HepG2 (cell line): ENCODE data around the gene MFGE8. TPM values are rescaled to one million over a fixed set of nuclear protein-coding genes. Genes with fewer than 3 reads are reported as not detected.

Source experiments
- ATAC-seq: fragments of 200-7000 bp; cut with Tn5 transposase; 3 replicates; pipeline ENCODE4 v1.9.1; 2020; ENCODE audit warnings: mild to moderate bottlenecking, moderate library complexity
- BruUV-seq: library from RNA; stranded (reverse); fragments of 400-500 nt; replicated peaks from 2 replicates; lab custom pipeline; 2021; lab: Mats Ljungman, UMichigan
- CTCF ChIA-PET: fragments of 300-600 bp; formaldehyde crosslinking; extraction: SDS; loops from one replicate; lab custom pipeline; 2021; ENCODE audit warnings: low total read pairs, inconsistent platforms, low intra/inter-chr PET ratio; lab: Yijun Ruan, JAX
- POLR2A ChIA-PET: fragments of 350-600 bp; sonication (Branson Sonifier 250); formaldehyde crosslinking; loops from one replicate; lab custom pipeline; 2020; ENCODE audit warnings: antibody characterized with exemption, inconsistent platforms; lab: Yijun Ruan, JAX
- DNase-seq: peaks from one replicate; pipeline ENCODE4 v3.0.0-alpha.2; 2015; ENCODE audit warnings: low spot score
- FAIRE-seq: peaks from 3 replicates; lab custom pipeline; 2011; peaks lifted over from hg19 to GRCh38; lab: Jason Lieb, UNC
- H2AFZ ChIP-seq: one replicate; pipeline ENCODE4 v1.6.1; 2011; ENCODE audit warnings: low read length, inconsistent platforms
- H3K27ac ChIP-seq: fragments of 300-600 bp; 3 replicates; pipeline ENCODE4 v1.8.0; 2011; ENCODE audit warnings: mixed run types, mild to moderate bottlenecking, mixed read lengths, low read length, inconsistent platforms; ENCODE audit not compliant: insufficient read depth; ENCODE audit errors: extremely low read length
- H3K27me3 ChIP-seq, 2 experiments: fragments of 200-600 bp in 1 of 2; 2 replicates in 1 of 2; 3 replicates in 1 of 2; pipeline versions ENCODE4 v1.6.0 to v1.8.0; 2011; ENCODE audit warnings: low read length in 2 of 2, mild to moderate bottlenecking in 2 of 2, moderate library complexity in 2 of 2, inconsistent platforms in 1 of 2; ENCODE audit not compliant: insufficient read depth in 2 of 2, control insufficient read depth in 1 of 2
- H3K36me3 ChIP-seq, 2 experiments: fragments of 200-600 bp in 1 of 2; replicated peaks in 1 of 2; 2 replicates in 1 of 2; 3 replicates in 1 of 2; pipeline versions ENCODE4 v1.5.1 to v1.8.0; 2011; ENCODE audit warnings: low read length in 2 of 2, inconsistent platforms in 1 of 2; ENCODE audit not compliant: insufficient read depth in 2 of 2, control insufficient read depth in 1 of 2
- H3K4me1 ChIP-seq: 2 replicates; pipeline ENCODE4 v1.5.1; 2012; ENCODE audit warnings: low read length, inconsistent platforms; ENCODE audit not compliant: insufficient read depth
- H3K4me2 ChIP-seq: 2 replicates; pipeline ENCODE4 v1.6.0; 2011; ENCODE audit warnings: low read depth, low read length, inconsistent platforms
- H3K4me3 ChIP-seq, 3 experiments: fragments of 200-600 bp in 1 of 3; sonication (generic), shearing (Covaris generic) in 1 of 3; replicated peaks in 1 of 3; 2 replicates each; pipeline ENCODE4 v1.5.1; 2011 to 2016; ENCODE audit warnings: low read length in 3 of 3, inconsistent platforms in 2 of 3, low read depth in 2 of 3, mild to moderate bottlenecking in 2 of 3, control low read depth in 1 of 3, mixed read lengths in 1 of 3; ENCODE audit not compliant: insufficient read depth in 1 of 3
- H3K79me2 ChIP-seq: one replicate; pipeline ENCODE4 v1.6.1; 2011; ENCODE audit warnings: low read length, inconsistent platforms; ENCODE audit not compliant: insufficient read depth
- H3K9ac ChIP-seq: 2 replicates; pipeline ENCODE4 v1.6.0; 2011; ENCODE audit warnings: mild to moderate bottlenecking, low read depth, low read length, inconsistent platforms; ENCODE audit not compliant: insufficient read depth
- H3K9me3 ChIP-seq: 2 replicates; pipeline ENCODE4 v1.5.1; 2012; ENCODE audit warnings: mild to moderate bottlenecking, low read length
- H4K20me1 ChIP-seq: 2 replicates; pipeline ENCODE4 v1.6.0; 2011; ENCODE audit warnings: inconsistent platforms, mild to moderate bottlenecking, low read length, moderate library complexity; ENCODE audit not compliant: insufficient read depth
- CBX2 ChIP-seq, 2 experiments: fragments of 200-600 bp in 1 of 2; sonication (generic); formaldehyde crosslinking in 1 of 2; IDR thresholded peaks; 2 replicates each; pipeline versions ENCODE4 v1.7.0 to v1.8.1; 2018 to 2022; ENCODE audit warnings: low read depth in 2 of 2, low read length in 1 of 2, mild to moderate bottlenecking in 1 of 2, missing genetic modification reagents in 1 of 2
- ELF3 ChIP-seq: IDR thresholded peaks from 2 replicates; pipeline ENCODE4 v1.6.1; 2016; ENCODE audit warnings: missing genetic modification reagents, missing compliant biosample characterization
- FOXA3 ChIP-seq: IDR thresholded peaks from 2 replicates; pipeline ENCODE4 v1.6.1; 2016; ENCODE audit warnings: missing genetic modification reagents, missing compliant biosample characterization
- FOXO1 ChIP-seq: sonication (generic); formaldehyde crosslinking; IDR thresholded peaks from 2 replicates; pipeline ENCODE4 v1.4.0; 2020; ENCODE audit warnings: missing genetic modification reagents
- NFE2L2 ChIP-seq: fragments of 150-350 bp; IDR thresholded peaks from 2 replicates; pipeline ENCODE4 v1.6.1; 2014; ENCODE audit warnings: low read length
- PHF5A ChIP-seq: IDR thresholded peaks from one replicate; pipeline ENCODE4 v1.6.1; 2018; ENCODE audit warnings: low read depth, missing genetic modification reagents; ENCODE audit not compliant: unreplicated experiment
- REL ChIP-seq: sonication (generic); formaldehyde crosslinking; conservative IDR thresholded peaks from 2 replicates; pipeline ENCODE4 v1.8.0; 2022; ENCODE audit warnings: mild to moderate bottlenecking, missing genetic modification reagents, moderate library complexity
- SIX4 ChIP-seq: sonication (generic); formaldehyde crosslinking; IDR thresholded peaks from 2 replicates; pipeline ENCODE4 v1.4.0; 2020; ENCODE audit warnings: missing genetic modification reagents
- ZFX ChIP-seq: sonication (generic); formaldehyde crosslinking; IDR thresholded peaks from 2 replicates; pipeline ENCODE4 v1.4.0; 2020; ENCODE audit warnings: mild to moderate bottlenecking, low read depth, missing genetic modification reagents, moderate library complexity
- ZNF234 ChIP-seq: sonication (generic); formaldehyde crosslinking; conservative IDR thresholded peaks from 2 replicates; pipeline ENCODE4 v1.5.1; 2020; ENCODE audit warnings: mild to moderate bottlenecking, missing genetic modification reagents
- ZNF329 ChIP-seq: sonication (generic); formaldehyde crosslinking; IDR thresholded peaks from 2 replicates; pipeline ENCODE4 v1.9.0; 2021; ENCODE audit warnings: low read depth, mild to moderate bottlenecking, missing genetic modification reagents
- ZNF510 ChIP-seq: sonication (generic); formaldehyde crosslinking; IDR thresholded peaks from 2 replicates; pipeline ENCODE4 v1.4.0; 2020; ENCODE audit warnings: low read depth, mild to moderate bottlenecking, missing genetic modification reagents
- WGBS: methylation state at CpG from one replicate; pipeline ENCODE4 v1.1.6; 2017; ENCODE audit warnings: low lambda C conversion rate; 5-methylcytosine and 5-hydroxymethylcytosine counted together
- in situ Hi-C: cut with HindIII; loops from 2 replicates; pipeline ENCODE4 v1.10.0; 2017; ENCODE audit warnings: low pct_unique_long_range_greater_than_20kb; ENCODE audit not compliant: extremely low pct_ligation_motif_present
- intact Hi-C: fragments of 100-400 bp; cut with micrococcal nuclease; formaldehyde crosslinking; loops from one replicate; pipeline ENCODE4 v1.10.0; 2022; ENCODE audit not compliant: unreplicated experiment
- polyA plus RNA-seq, 8 experiments: library from polyadenylated mRNA; depleted of rRNA in 3 of 8; stranded (reverse) in 7 of 8; unstranded in 1 of 8; fragments of >200 nt; fragmentation: Illumina TruSeq in 4 of 8; extraction: Trizol in 4 of 8; gene quantifications; 2 replicates each; pipeline versions ENCODE4 v1.2.1 to v1.2.3, GENCODE V29; 2011 to 2016; ENCODE audit warnings: low read depth in 4 of 8, missing spikeins in 1 of 8, mixed read lengths in 1 of 8; ENCODE audit not compliant: insufficient read depth in 1 of 8
- total RNA-seq, 5 experiments: library from RNA; depleted of rRNA; stranded (reverse); fragments of >200 nt; fragmentation: Illumina TruSeq; extraction: Trizol; gene quantifications; 2 replicates each; pipeline ENCODE4 v1.2.3, GENCODE V29; 2016; ENCODE audit warnings: low read depth in 1 of 5
- TF ChIP-seq, protein P1 (sequence below): sonication (generic); formaldehyde crosslinking; IDR thresholded peaks from 2 replicates; pipeline ENCODE4 v1.9.0; 2021; ENCODE audit warnings: missing genetic modification reagents, borderline replicate concordance

Gene MFGE8
- total and polyA plus RNA-seq, 2 of the 13 experiments (the other 11 are each of a cell fraction or from before 2014, with no cell fraction given), result 3.4 to 22.1 TPM

DNA sequence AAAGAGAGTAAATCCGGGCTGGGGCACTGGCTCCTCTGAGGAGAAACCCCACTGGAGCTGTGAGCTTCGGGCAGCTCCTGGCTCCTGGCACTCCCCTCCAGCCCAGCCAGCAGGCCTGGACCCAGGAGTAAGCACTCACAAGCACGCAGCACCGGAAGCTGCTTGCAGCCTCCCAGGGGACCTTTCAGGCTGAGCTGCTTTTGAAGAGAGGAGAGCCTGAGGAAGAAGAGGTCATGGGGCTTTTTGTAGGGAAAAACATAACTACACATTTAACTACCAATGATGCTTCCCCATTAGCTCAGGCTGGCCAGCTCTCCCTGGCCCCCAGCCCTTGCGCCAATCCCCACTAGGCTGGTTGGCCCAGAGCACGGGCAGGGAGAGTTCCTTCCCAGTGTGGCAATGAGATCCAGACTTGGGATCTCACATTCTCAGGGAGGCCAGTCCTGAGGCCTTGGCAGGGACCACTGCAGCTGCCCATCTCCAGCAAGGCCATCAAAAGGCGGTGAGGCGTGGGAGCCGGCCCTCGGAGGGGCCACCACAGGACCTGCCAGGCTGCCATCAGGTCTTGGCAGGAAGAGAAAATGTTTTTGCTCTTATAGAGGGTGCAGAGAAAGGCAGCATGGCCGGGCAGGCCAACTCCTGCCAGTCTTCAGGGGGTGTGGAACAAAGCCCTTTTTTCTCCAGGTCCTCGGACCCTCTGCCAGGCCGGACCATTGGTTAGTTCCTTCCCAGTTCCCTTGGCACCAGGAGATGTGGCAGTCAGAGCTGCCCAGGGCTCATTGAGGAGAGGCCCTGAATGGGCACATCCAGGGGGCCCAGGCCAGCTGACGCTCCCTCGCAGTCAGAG is 41.5 kb upstream of the MFGE8 start (continued):
- no peak for TF ChIP-seq SIX4 (CRISPR knock-in tag)

DNA sequence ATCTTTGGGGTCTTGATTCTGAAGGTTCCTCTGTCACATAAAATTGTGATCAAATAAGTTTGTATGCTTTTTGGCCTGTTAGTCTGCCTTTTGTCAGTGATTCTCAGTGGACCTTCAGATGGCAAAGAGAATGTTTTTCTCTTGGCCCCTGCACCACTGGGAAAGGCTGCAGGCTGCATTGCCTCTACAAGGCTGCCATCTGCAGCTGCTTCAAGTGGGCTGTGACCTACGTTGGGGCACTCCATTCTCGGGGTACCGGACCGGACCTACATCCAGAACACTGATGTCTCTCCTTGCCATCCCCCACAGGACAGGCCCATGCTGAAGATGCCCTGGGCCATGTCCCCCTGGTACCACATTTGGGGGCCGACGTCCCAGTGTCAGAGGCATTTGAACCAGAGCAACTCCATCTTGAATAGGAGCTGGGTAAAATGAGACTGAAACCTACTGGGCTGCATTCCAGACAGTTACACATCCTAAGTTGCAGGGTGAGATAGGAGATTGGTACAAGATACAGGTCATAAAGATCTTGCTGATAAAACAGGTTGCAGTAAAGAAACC is 37.5 kb upstream of the MFGE8 start:
- BruUV-seq, result no TSS peak
- Histone ChIP-seq H4K20me1 (no peaks in the 10 kb centered on the region), H2AFZ (no peak overlapping the region), H3K27ac (no peak overlapping the region), H3K27me3 (peaks cover 0 to 4% of the 10 kb centered on the region in 2 experiments; a peak in 1 of 5 replicates), H3K4me1 (no peaks in the 10 kb centered on the region), H3K9me3 (no peaks in the 10 kb centered on the region), H3K79me2 (no peaks in the 10 kb centered on the region), H3K4me3 (no peak overlapping the region), H3K36me3 (no peaks in the 10 kb centered on the region), H3K9ac (no peak overlapping the region), H3K4me2 (no peak overlapping the region)
- ChIA-PET CTCF (no interaction called here), POLR2A (no interaction called here)
- TF ChIP-seq PHF5A (no peak), FOXO1 (no peak), ZNF234 (CRISPR knock-in tag) (no peak), CBX2 (IDR thresholded peaks at IDR 0.05; ENCODE audit: low read depth, low read length) (no peak), CBX2 (CRISPR knock-in tag; IDR thresholded peaks at IDR 0.05; ENCODE audit: low read depth) (no peak), FOXA3 (CRISPR knock-in tag) (no peak), ELF3 (CRISPR knock-in tag) (no peak), ZFX (CRISPR knock-in tag) (no peak), REL (CRISPR knock-in tag) (no peak), ZNF510 (CRISPR knock-in tag) (no peak), NFE2L2 (no peak), ZNF329 (no peak)
- TF ChIP-seq, protein P1, sequence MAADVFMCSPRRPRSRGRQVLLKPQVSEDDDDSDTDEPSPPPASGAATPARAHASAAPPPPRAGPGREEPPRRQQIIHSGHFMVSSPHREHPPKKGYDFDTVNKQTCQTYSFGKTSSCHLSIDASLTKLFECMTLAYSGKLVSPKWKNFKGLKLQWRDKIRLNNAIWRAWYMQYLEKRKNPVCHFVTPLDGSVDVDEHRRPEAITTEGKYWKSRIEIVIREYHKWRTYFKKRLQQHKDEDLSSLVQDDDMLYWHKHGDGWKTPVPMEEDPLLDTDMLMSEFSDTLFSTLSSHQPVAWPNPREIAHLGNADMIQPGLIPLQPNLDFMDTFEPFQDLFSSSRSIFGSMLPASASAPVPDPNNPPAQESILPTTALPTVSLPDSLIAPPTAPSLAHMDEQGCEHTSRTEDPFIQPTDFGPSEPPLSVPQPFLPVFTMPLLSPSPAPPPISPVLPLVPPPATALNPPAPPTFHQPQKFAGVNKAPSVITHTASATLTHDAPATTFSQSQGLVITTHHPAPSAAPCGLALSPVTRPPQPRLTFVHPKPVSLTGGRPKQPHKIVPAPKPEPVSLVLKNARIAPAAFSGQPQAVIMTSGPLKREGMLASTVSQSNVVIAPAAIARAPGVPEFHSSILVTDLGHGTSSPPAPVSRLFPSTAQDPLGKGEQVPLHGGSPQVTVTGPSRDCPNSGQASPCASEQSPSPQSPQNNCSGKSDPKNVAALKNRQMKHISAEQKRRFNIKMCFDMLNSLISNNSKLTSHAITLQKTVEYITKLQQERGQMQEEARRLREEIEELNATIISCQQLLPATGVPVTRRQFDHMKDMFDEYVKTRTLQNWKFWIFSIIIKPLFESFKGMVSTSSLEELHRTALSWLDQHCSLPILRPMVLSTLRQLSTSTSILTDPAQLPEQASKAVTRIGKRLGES, result no peak
- in situ Hi-C loops (no loop called here), intact Hi-C loops (no loop called here)
- no peak for ATAC-seq
- no peak for DNase-seq
- WGBS, result 30% methylated on average over 2 of the region's 6 CpGs
- no peak for FAIRE-seq
